ENCODE data around the gene NECAB2. TPM values are rescaled to one million over a fixed set of nuclear protein-coding genes. Genes with fewer than 3 reads are reported as not detected.

The NECAB2 gene
- total RNA-seq (2014; rRNA removed; shearing (Covaris generic)): not detected in 2 replicates

GRCh38 chr16:83967838-83968305 is at the start of gene NECAB2:
NECAB2 (plus strand) TSS chr16:83968244; CDS start chr16:83968649, 405 bp downstream.
- Histone ChIP-seq H3K36me3 (peaks cover 15% of the 10 kb centered on the region), H3K27ac (no peak within 1 kb of the TSS), H3K27me3 (replicated peaks) (peaks cover 13% of the 10 kb centered on the region), H3K4me3 (no peak within 1 kb of the TSS), H3K4me1 (replicated peaks) (peaks cover 2% of the 10 kb centered on the region; the same call in 1 of the 2 replicates), H3K9me3 (replicated peaks) (no peaks in the 10 kb centered on the region)
- no peak for DNase-seq (ENCODE audit: low read depth in 1 of 2, low spot score in 2 of 2)

DNA sequence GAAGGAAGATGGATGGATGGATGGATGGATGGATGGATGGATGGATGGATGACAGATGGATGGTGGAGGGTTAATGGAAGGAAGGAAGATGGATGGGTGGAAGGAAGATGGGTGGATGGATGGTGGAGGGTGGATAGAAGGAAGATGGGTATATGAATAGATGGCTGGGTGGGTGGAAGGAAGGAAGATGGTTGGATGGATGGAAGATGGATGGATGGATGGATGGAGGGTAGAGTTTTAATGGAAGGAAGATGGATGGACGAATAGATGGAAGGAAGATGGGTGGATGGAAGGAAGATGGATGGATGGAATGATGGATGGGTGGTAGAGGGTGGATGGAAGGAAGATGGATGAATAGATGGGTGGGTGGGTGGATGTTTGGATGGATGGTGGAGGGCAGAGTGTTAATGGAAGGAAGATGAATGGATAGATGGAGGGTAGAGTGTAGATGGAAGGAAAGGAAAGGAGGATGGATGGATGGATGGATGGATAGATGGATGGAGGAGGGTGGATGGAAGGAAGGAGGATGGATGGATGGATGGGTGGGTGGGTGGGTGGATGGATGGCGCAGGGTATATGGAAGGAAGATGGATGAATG is 47.1 kb upstream of the NECAB2 start:
- no peak for DNase-seq (ENCODE audit: low read depth in 1 of 2, low spot score in 2 of 2)
- H3K4me1 ChIP-seq (replicated peaks): no peaks in the 10 kb centered on the region
- H3K9me3 ChIP-seq (replicated peaks): no peaks in the 10 kb centered on the region

DNA sequence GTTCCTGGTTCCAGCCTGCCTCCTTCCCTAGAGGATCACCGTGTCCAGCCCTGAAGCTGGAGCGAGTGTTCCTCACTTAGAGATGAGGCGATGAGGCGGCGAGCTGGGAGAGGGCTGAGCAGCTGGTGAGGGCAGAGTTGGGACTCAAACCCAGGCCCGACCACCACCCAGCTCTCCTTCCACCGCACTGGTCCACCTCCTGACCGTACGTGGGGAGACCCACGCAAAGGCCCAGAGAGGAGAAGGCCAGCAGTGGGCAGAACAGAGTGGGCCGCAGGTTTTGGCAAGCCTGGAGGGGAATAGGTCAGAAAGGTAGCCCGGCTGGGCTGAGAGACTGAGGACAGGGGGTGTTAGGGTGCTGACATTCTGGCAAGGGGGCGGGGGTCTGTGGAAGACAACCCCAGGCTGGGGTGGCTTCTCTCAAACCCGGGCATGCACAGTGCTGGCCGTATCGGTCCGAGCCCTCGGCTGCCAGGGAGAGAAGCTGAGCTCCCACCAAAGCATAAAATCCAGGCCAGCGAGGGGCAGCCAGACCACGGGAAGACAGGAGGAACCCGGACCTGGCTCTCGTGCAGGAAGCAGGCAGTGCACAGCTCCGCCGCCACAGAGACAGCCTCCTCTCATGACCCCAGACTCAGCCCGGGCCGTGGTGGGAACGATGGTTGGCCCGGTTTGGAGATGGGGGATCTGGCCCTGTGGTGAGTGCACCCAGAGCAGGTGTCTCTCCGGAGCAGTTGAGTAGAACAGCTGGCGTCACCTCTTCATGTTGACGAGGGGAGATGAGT is 44.3 kb upstream of the NECAB2 start:
- H3K36me3 ChIP-seq: no peaks in the 10 kb centered on the region; the same call in 1 of the 2 replicates
- no peak overlapping the region for H3K4me3 ChIP-seq
- H3K9me3 ChIP-seq (replicated peaks): no peaks in the 10 kb centered on the region
- no peaks in the 10 kb centered on the region for H3K27me3 ChIP-seq (replicated peaks)
- H3K4me1 ChIP-seq (replicated peaks): peaks cover 8% of the 10 kb centered on the region
- DNase-seq (ENCODE audit: low read depth in 1 of 2, low spot score in 2 of 2): no peak
- H3K27ac ChIP-seq: no peak overlapping the region

More for the DNA sequence above, 47.1 kb upstream of the NECAB2 start:
- H3K4me3 ChIP-seq: no peak overlapping the region
- H3K27ac ChIP-seq: no peak overlapping the region
- no peaks in the 10 kb centered on the region for H3K27me3 ChIP-seq (replicated peaks)
- H3K36me3 ChIP-seq: peaks cover 6% of the 10 kb centered on the region

- Histone ChIP-seq H3K4me1 (replicated peaks) (peaks cover 8% of the 10 kb centered on the region), H3K27ac (no peak overlapping the region), H3K9me3 (replicated peaks) (no peaks in the 10 kb centered on the region), H3K27me3 (replicated peaks) (no peaks in the 10 kb centered on the region), H3K4me3 (no peak overlapping the region), H3K36me3 (no peaks in the 10 kb centered on the region)
- DNase-seq (ENCODE audit: low read depth in 1 of 2, low spot score in 2 of 2): no peak
These were observed 43.4 kb upstream of the NECAB2 start for GRCh38 chr16:83924686-83925085.

- Histone ChIP-seq H3K4me3 (no peak overlapping the region), H3K4me1 (replicated peaks) (peaks cover 8% of the 10 kb centered on the region), H3K9me3 (replicated peaks) (no peaks in the 10 kb centered on the region), H3K27me3 (replicated peaks) (no peaks in the 10 kb centered on the region), H3K27ac (no peak overlapping the region), H3K36me3 (no peaks in the 10 kb centered on the region)
- no peak for DNase-seq (ENCODE audit: low read depth in 1 of 2, low spot score in 2 of 2)
These were observed 42.7 kb upstream of the NECAB2 start for GRCh38 chr16:83925095-83925905.

DNA sequence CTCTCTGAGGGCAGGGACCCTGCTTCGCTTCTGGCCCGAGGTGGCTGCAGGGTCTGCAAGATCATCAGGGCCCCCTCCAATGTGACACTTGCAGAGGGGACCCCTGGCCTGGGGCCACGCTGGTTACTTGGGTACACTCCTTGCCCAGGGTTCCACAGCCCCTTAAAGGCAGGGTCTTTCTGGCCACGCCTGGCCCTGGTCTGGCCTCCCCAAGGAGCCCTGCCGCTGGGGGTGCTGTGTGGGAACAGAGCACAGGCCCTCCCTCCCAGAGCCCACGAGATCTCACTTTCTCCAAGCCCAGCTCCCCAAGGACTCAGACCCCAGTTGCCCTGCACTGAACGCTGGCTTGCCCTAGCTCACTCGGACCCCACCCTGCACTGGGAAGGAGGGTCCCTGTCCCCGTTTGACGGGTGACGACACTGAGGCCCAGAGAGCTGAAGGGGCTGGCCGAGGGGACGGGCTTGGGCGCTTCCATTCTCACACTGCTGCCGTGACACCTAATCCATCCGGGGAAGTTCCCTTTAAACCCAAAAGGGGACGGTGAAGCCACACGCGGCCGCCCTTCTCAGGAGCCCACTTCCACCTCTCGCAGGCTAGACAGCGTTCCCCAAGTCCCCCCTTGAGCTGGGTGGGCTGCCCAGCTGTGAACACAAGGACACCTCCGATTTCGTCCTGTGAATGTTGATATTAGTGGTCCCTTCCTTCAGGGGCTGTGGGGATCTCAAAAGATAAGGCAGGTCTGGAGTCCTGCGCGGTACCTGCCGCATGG is 41.9 kb upstream of the NECAB2 start:
- Histone ChIP-seq H3K36me3 (no peaks in the 10 kb centered on the region), H3K4me1 (replicated peaks) (peaks cover 8% of the 10 kb centered on the region), H3K27ac (no peak overlapping the region), H3K4me3 (no peak overlapping the region), H3K9me3 (replicated peaks) (no peaks in the 10 kb centered on the region; the same call in 1 of the 2 replicates), H3K27me3 (replicated peaks) (no peaks in the 10 kb centered on the region)
- no peak for DNase-seq (ENCODE audit: low read depth in 1 of 2, low spot score in 2 of 2)

DNA sequence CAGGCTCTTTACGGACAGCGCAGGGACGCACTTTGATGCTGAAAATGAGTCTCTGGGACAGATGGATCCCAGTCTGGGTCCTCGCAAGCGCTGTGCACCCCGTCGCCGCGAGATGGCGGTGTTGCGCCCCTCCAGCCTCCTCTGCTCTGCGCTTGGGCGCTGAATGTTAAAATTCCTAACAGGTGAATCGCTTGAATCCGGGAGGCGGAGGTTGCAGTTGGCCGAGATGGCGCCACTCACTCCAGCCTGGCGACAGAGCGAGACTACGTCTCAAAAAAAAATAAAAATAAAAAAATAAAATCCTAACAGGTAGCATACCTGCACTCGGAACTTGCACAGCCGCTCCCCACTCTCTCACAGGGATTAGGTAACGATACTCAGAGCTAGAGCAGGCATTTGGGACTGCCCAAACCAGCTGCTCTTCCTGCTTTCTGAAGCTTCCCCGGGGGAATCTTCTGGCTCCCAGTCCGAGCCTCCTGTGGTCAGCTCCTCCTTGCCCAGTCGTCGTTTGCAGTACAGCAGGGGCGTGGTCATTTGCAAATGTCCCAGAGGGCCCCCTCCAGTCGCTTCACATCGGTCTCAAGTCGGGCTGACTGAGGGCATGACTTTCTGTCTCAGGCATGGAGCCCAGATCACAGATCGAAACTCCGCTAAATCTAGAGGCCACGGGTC is 41.2 kb upstream of the NECAB2 start:
- no peaks in the 10 kb centered on the region for H3K36me3 ChIP-seq
- H3K4me1 ChIP-seq (replicated peaks): peaks cover 8% of the 10 kb centered on the region
- no peak overlapping the region for H3K27ac ChIP-seq
- DNase-seq (ENCODE audit: low read depth in 1 of 2, low spot score in 2 of 2): peak; percentile 44 to 77
- H3K4me3 ChIP-seq: no peak overlapping the region
- H3K9me3 ChIP-seq (replicated peaks): no peaks in the 10 kb centered on the region; the same call in 1 of the 2 replicates
- H3K27me3 ChIP-seq (replicated peaks): no peaks in the 10 kb centered on the region

DNA sequence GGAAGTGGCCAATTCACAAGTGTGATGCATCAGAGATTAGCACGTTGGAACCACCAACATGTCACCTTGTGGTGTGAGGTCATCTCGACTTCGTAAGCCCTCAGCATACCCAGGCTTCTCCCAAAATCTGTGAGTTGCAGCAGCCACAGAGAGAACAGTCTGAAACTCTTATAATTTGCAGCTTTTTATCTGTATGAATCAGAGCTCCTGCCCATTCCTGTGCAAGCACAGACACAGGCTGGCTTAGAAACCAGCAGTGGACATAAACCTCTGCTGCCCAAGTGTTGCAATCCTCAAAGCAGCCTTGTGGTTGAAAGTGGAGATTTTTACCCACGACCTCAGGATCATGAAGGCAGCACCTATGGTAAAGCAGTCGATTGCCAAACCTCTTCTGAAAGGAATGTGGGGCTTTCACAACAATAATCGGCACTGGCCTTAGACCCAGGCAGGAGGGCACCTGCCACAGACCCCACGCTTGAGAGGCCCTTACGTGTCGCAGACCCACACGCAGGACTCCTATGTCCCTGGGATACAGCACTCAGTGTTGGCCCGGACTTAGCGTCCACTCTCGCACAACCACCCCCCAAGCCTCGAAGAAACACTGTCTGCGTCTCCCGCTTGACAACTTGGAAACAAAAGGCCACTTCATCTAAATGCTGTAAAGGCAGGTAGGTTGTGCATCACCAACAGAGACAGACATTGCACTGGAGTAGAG is 39.5 kb upstream of the NECAB2 start:
- H3K4me3 ChIP-seq: no peak overlapping the region
- no peaks in the 10 kb centered on the region for H3K27me3 ChIP-seq (replicated peaks)
- peaks cover 8% of the 10 kb centered on the region for H3K4me1 ChIP-seq (replicated peaks)
- DNase-seq (ENCODE audit: low read depth in 1 of 2, low spot score in 2 of 2): no peak
- no peak overlapping the region for H3K27ac ChIP-seq
- no peaks in the 10 kb centered on the region; the same call in 1 of the 2 replicates for H3K9me3 ChIP-seq (replicated peaks)
- no peaks in the 10 kb centered on the region for H3K36me3 ChIP-seq

DNA sequence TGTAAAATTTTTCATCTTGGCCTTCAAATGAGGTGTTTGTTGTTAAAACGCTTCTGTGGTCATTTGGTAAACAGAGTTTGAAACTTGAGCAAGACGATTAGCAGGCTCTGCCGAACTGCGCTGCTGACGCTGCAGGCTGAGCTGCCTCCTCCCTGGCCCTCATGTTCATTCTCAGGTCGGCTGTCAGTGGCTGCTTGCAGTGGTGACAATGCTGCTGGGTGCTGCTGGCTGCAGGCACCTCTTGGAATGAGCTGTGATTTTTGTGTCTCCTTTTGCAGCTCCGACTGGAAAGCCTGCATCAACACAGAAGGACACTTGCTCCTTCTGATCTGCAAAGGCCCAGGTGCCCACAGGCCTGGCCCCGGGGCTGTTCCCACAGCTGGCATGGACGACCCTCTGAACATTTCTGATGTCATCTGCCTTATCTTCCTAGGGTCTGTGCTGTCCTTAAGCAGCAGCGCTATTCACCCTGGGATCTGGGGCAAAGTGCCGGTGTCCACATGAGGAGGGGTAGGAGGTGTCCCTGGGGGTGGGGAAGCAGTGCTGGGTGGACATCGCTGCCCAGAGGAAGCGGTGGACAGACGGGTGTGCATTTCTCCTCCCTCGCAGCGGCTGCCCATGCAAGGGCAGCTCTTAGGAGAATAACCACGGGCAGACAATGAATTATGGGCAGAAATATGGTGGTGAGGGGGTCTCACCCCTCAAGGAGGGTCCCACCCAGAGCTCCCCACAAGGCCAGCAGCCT is 38.1 kb upstream of the NECAB2 start:
- no peak overlapping the region for H3K27ac ChIP-seq
- H3K4me1 ChIP-seq (replicated peaks): peaks cover 8% of the 10 kb centered on the region
- DNase-seq (ENCODE audit: low read depth in 1 of 2, low spot score in 2 of 2): no peak
- H3K27me3 ChIP-seq (replicated peaks): no peaks in the 10 kb centered on the region
- H3K4me3 ChIP-seq: no peak overlapping the region
- no peaks in the 10 kb centered on the region; the same call in 1 of the 2 replicates for H3K9me3 ChIP-seq (replicated peaks)
- no peaks in the 10 kb centered on the region for H3K36me3 ChIP-seq

- H3K36me3 ChIP-seq: no peaks in the 10 kb centered on the region
- no peaks in the 10 kb centered on the region for H3K27me3 ChIP-seq (replicated peaks)
- no peak for DNase-seq (ENCODE audit: low read depth in 1 of 2, low spot score in 2 of 2)
- no peaks in the 10 kb centered on the region; the same call in 1 of the 2 replicates for H3K9me3 ChIP-seq (replicated peaks)
- H3K4me3 ChIP-seq: no peak overlapping the region
- H3K4me1 ChIP-seq (replicated peaks): peaks cover 8% of the 10 kb centered on the region
- H3K27ac ChIP-seq: no peak overlapping the region
These were observed 37.1 kb upstream of the NECAB2 start for GRCh38 chr16:83930730-83931500.

DNA sequence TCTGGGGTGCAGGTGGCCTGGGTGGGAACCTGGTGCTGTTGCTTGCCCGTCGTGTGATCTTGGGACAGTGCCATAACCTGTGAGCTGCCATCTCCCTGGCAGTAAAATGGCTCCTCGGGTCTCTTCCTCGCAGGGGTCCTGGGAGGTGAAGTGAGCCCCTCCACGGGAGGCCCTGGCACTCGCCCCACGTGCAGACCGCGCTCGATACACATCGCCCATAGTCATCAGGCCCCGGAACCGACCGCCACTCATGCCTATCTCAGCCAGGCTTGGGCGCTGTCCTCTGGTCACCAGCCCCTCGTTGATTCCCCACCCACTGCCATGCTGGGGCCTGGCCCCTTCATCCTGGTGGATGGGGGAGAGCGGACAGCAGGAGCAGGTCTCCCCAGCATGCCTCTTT is 36.5 kb upstream of the NECAB2 start:
- Histone ChIP-seq H3K4me1 (replicated peaks) (peaks cover 6% of the 10 kb centered on the region), H3K9me3 (replicated peaks) (no peaks in the 10 kb centered on the region; the same call in 1 of the 2 replicates), H3K27me3 (replicated peaks) (no peaks in the 10 kb centered on the region), H3K36me3 (no peaks in the 10 kb centered on the region), H3K27ac (no peak overlapping the region), H3K4me3 (no peak overlapping the region)
- DNase-seq (ENCODE audit: low read depth in 1 of 2, low spot score in 2 of 2): no peak
